HG03095 (cell line): Measurements from ENCODE around the gene KRTAP5-5.
"Not testable (repeated sequence)": the region's sequence is repeated elsewhere in the genome, so short reads cannot be mapped to it uniquely, and the experiment has no call there.

ENCODE experiments used
- ATAC-seq: cut with Tn5 transposase; IDR thresholded peaks from one replicate; pipeline ENCODE4 v1.9.1; 2021; ENCODE audit warnings: moderate library complexity; ENCODE audit not compliant: unreplicated experiment

Gene KRTAP5-5

GRCh38 chr11:1605923-1606322 is 23.7 kb upstream of the KRTAP5-5 start:
- ATAC-seq: peak; percentile 97

GRCh38 chr11:1607156-1607845 is 22.3 kb upstream of the KRTAP5-5 start:
- not testable (repeated sequence) for ATAC-seq

GRCh38 chr11:1607901-1608300 is 21.7 kb upstream of the KRTAP5-5 start:
- not testable (repeated sequence) for ATAC-seq

GRCh38 chr11:1608363-1608762 is 21.2 kb upstream of the KRTAP5-5 start, which contains the start of gene KRTAP5-3:
TSS of gene KRTAP5-3 (minus strand) at chr11:1608463. CDS start at chr11:1608385, 78 bp downstream.
- no peak for ATAC-seq

- no peak for ATAC-seq
These were observed 11.3 kb upstream of the KRTAP5-5 start for GRCh38 chr11:1618231-1618630.

- no peak for ATAC-seq
These were observed 10.1 kb upstream of the KRTAP5-5 start for GRCh38 chr11:1619449-1619848.

GRCh38 chr11:1622086-1622485 is 7.5 kb upstream of the KRTAP5-5 start, which contains the start of gene KRTAP5-4:
TSS of gene KRTAP5-4 (minus strand) at chr11:1622138. CDS start at chr11:1622093, 45 bp downstream.
- ATAC-seq: no peak

- no peak for ATAC-seq
These were observed 5.9 kb upstream of the KRTAP5-5 start for GRCh38 chr11:1623716-1624115.

- ATAC-seq: no peak
These were observed 5.0 kb upstream of the KRTAP5-5 start for GRCh38 chr11:1624621-1625020.

GRCh38 chr11:1625541-1625940 is 4.0 kb upstream of the KRTAP5-5 start:
- no peak for ATAC-seq

GRCh38 chr11:1628506-1629325 is 859 bp upstream of the KRTAP5-5 start:
- ATAC-seq: no peak

- ATAC-seq: no peak
These were observed 696 bp downstream of the KRTAP5-5 start for GRCh38 chr11:1630271-1630670.

GRCh38 chr11:1631066-1631568 is 1.5 kb downstream of the KRTAP5-5 start:
- ATAC-seq: no peak

- ATAC-seq: no peak
These were observed 2.6 kb downstream of the KRTAP5-5 start for GRCh38 chr11:1632053-1632714.

- ATAC-seq: no peak
These were observed 4.3 kb downstream of the KRTAP5-5 start for GRCh38 chr11:1633864-1634263.

GRCh38 chr11:1636291-1636950 is 6.8 kb downstream of the KRTAP5-5 start:
- ATAC-seq: no peak

GRCh38 chr11:1637628-1638027 is 8.1 kb downstream of the KRTAP5-5 start:
- ATAC-seq: no peak

GRCh38 chr11:1638344-1638743 is 8.8 kb downstream of the KRTAP5-5 start:
- ATAC-seq: no peak

- no peak for ATAC-seq
These were observed 9.6 kb downstream of the KRTAP5-5 start for GRCh38 chr11:1639102-1639620.

- no peak for ATAC-seq
These were observed 10.1 kb downstream of the KRTAP5-5 start for GRCh38 chr11:1639666-1640065.
